Heart left ventricle (tissue), 13 donors: ENCODE measurements around the gene ICAM2.

Experiments used
- CTCF ChIP-seq, 12 donors: fragments of 200-600 bp; sonication (generic) in 4 of 12; IDR thresholded peaks; one replicate each; pipeline versions ENCODE4 v1.5.0 to v1.8.0; 2018 to 2022; ENCODE audit warnings: antibody characterized with exemption in 12 of 12, mild to moderate bottlenecking in 5 of 12
- POLR2A ChIP-seq, 2 donors: fragments of 450-650 bp; IDR thresholded peaks; one replicate each; pipeline ENCODE4 v1.6.1; 2017; ENCODE audit warnings: antibody characterized with exemption in 2 of 2, mild to moderate bottlenecking in 2 of 2, moderate library complexity in 2 of 2
- donor health status: ischemic (EF 13 %, LVEDD 7.1; RV severe dilation, severe dysfunction).
- donor health status: DM: no; HTN: yes; CAD: no.
- donor health status: DM: no; HTN: no; CAD: no.
- donor health status: ischemic (EF 25% LVEDD 6.9; RV normal size, moderate dysfunction).
- donor health status: ischemic (EF 25% LVEDD 5.7; RV mildly dilated, moderate dysfunction).
- donor health status: ischemic (EF 35%, LVEDD 5.7; RV mildly dilated, moderate dysfunction).
- donor health status: nonischemic (EF 11% LVEDD 7.7; RV severe dilation, severe dysfunction).
- donor health status: DM: yes; HTN: yes; CAD: no.
- donor health status: PGD.
- donor health status: ischemic (EF 29% LVEDD 5.4; RV normal size, mild dysfunction).
- donor health status: nonischemic (EF 23%, LVEDD 6.1; RV moderate dilation, normal function).

- TF ChIP-seq POLR2A (IDR thresholded peaks at IDR 0.05): no peak
- no peak for TF ChIP-seq CTCF (IDR thresholded peaks at IDR 0.05)
Measured at GRCh38 chr17:64024215-64024654, 3.8 kb upstream of the ICAM2 start.
